OCI-LY1 (cell line): ENCODE measurements around the gene EIF2S2.

Experiments used
- EZH2 ChIP-seq: fragments of 200-600 bp; sonication (generic), shearing (Covaris generic); IDR thresholded peaks from 2 replicates; pipeline ENCODE4 v1.8.0; 2017; ENCODE audit warnings: borderline replicate concordance, mixed run types, mild to moderate bottlenecking, antibody characterized with exemption, low read length, moderate library complexity, mixed read lengths
- TF ChIP-seq, protein P1 (sequence below): fragments of 200-600 bp; sonication (generic), shearing (Covaris generic); IDR thresholded peaks from 2 replicates; pipeline ENCODE4 v1.5.1; 2017; ENCODE audit warnings: mild to moderate bottlenecking, antibody characterized with exemption, low read length, moderate library complexity, mixed read lengths

DNA sequence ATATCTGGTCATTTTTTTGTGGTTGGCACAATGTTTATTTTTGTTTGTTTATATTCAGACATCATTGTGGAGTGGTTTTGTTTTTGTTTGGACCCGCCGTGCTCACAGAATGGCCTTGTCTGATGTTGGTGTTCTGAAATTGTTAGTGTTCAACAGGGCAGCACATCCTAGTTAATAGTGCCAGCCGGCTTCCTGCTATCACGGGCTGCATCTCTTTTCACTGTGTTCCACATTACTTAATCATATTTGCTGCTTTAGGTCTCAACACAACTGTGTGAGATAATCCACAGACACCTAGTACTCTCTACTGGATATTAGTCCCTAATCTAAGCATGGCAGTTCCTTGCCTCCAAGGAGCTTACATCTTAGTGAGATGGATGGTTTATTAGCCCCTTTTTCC lies 2.8 kb upstream of the EIF2S2 start:
- TF ChIP-seq, protein P1, sequence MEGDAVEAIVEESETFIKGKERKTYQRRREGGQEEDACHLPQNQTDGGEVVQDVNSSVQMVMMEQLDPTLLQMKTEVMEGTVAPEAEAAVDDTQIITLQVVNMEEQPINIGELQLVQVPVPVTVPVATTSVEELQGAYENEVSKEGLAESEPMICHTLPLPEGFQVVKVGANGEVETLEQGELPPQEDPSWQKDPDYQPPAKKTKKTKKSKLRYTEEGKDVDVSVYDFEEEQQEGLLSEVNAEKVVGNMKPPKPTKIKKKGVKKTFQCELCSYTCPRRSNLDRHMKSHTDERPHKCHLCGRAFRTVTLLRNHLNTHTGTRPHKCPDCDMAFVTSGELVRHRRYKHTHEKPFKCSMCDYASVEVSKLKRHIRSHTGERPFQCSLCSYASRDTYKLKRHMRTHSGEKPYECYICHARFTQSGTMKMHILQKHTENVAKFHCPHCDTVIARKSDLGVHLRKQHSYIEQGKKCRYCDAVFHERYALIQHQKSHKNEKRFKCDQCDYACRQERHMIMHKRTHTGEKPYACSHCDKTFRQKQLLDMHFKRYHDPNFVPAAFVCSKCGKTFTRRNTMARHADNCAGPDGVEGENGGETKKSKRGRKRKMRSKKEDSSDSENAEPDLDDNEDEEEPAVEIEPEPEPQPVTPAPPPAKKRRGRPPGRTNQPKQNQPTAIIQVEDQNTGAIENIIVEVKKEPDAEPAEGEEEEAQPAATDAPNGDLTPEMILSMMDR, result no peak
- TF ChIP-seq EZH2, result no peak
